Activated effector memory CD4-positive, alpha-beta T cell treated with anti-CD3 and anti-CD28 coated beads, Interleukin-2, amount 50 U/mL, for 16 hours (primary cell): ENCODE results near the gene USP2.
"Not testable (repeated sequence)": the region's sequence is repeated elsewhere in the genome, so short reads cannot be mapped to it uniquely, and the experiment has no call there.

Source experiments
- DNase-seq: peaks from one replicate; pipeline ENCODE4 v3.0.0-alpha.2; 2020

The USP2 gene

DNA sequence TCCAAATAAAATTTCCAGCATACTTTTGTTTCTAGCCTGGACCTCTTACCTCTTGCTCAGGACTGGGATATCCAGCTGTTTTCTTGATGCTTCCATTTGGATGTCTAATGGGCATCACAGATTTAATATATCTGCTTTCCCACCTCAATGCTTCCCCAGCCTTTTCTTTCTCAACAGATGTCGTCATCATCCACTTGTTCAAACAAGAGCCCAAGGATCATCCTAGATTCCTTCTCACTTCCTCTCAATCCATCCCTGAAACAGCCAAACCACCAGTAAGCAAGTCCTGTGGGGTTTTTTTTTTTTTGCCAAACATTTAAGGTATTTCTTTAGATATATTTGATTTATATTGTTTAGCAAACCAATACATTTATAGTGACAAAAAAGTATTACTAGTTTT is 29.0 kb upstream of the USP2 start:
- DNase-seq, result no peak

- DNase-seq, result no peak
Observed at GRCh38 chr11:119409731-119410130, 28.2 kb upstream of the USP2 start.

- no peak for DNase-seq
Observed at GRCh38 chr11:119406005-119406404, 24.5 kb upstream of the USP2 start.

DNA sequence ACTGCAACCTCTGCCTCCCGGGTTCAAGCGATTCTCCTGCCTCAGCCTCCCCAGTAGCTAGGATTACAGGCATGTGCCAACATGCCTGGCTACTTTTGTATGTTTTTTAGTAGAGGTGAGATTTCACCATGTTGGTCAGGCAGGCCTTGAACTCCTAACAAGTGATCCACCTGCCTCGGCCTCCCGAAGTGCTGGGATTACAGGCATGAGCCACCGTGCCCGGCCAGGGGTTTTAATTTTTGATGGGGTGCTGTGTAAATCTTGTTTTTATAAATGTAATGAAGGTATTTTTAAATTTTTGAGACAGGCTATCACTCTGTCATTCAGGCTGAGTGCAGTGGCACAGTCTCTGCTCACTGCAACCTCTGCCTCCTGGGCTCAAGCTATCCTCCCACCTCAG is 24.0 kb upstream of the USP2 start:
- DNase-seq, result not testable (repeated sequence)

GRCh38 chr11:119404872-119405271 is 23.4 kb upstream of the USP2 start:
- no peak for DNase-seq

GRCh38 chr11:119403021-119403420 is 21.5 kb upstream of the USP2 start:
- DNase-seq, result no peak

GRCh38 chr11:119402470-119402869 is 21.0 kb upstream of the USP2 start:
- no peak for DNase-seq

DNA sequence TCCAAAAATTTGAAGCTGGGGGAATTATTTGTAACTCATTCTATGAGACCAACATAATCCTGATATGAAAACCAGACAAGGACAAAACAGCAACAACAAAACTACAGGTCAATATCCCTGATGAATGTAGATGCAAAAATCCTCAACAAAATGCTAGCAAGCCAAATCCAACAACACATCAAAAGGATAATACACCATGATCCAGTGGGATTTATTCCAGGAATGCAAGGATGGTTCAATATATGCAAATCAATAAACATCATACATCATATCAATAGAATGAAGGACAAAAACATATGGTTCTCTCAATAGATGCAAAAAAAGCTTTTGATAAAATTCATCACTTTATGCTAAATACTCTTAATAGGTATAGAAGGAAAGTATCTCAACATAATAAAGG is 19.4 kb upstream of the USP2 start:
- DNase-seq, result no peak

DNA sequence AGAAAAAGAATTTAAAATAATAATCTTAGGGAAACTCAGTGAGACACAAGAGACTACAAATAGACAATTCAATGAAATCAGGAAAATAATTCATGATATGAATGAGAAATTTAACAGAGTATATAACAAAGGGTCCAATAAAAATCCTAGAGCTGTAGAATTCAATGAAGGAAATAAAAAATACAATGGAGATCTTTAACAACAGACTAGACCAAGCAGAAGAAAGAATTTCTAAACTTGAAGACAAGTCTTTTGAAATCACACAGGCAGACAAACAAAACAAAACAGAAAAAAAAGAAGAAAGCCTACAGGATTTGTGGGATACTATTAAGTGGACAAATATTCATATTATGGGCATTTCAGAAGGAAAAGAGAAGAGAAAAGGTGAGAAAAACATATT is 16.2 kb upstream of the USP2 start:
- DNase-seq, result no peak

GRCh38 chr11:119396835-119397234 is 15.3 kb upstream of the USP2 start:
- no peak for DNase-seq

GRCh38 chr11:119391275-119391674 is 9.8 kb upstream of the USP2 start:
- no peak for DNase-seq

DNA sequence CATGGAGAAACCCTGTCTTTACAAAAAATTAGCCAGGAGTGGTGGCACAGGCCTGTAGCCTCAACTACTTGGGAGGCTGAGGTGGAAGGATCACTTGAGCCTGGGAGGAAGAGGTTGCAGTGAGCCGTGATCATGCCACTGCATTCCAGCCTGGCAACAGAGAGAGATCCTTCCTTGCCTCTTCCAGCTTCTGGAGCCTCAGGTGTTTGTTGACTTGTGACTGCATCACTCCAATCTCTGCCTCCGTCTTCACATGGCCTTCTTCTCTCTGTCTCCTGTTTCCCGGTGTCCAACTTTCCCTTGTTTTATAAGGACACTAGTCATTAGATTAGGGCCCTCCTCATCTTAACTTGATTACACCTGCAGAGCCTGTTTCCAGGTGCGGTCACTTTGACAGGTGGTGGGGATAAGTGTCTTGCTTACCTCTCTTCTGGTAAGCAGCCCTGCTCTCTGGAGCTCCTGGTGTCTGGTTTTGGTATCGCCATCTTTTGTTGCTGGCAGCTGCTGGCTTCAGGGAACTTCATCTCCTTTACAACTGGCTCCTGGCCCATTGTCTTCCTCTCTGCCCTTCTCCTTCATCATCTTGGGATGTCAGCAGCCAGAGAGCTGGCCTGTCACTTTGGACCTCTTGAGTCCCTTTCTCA is 8.2 kb upstream of the USP2 start:
- no peak for DNase-seq

DNA sequence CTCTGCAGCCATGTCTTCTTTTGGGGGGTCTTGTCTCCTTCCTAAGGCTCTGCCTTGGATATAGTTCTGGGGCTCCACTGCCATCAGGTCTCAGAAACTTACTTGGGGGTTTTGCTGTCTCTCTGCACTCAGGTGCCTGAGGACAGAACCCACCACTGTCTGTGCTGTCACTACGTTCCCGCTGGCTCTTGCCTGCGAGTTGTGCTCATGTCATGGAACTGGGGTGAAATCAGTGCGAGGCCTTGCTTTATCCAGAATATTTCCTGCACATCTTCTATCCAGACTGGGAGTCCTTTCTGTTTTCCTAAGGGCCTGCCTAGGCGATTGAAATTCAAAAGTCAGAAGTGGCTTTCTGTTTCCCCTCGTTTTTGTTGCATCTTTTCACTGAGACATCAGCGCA is 6.6 kb upstream of the USP2 start:
- DNase-seq, result no peak

DNA sequence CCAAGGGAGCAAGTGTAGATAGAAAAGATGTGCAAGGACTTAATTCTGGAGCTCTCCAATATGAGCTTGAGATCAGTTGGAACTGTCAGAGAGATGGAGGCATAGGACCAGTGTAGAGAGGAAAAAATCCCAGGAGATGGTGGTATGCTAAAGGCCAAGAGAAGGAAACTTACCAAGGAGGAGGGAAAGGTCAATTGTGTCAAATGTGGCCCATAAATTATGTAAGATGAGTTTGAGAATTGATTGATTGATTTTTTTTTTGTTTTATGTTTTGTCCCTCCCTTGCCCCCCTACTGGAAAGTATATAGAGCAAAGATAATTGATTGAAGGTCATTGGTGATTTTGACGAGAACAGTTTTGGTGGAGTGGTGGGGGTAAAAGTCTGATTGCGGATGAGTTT is 2.8 kb upstream of the USP2 start:
- DNase-seq, result no peak

DNA sequence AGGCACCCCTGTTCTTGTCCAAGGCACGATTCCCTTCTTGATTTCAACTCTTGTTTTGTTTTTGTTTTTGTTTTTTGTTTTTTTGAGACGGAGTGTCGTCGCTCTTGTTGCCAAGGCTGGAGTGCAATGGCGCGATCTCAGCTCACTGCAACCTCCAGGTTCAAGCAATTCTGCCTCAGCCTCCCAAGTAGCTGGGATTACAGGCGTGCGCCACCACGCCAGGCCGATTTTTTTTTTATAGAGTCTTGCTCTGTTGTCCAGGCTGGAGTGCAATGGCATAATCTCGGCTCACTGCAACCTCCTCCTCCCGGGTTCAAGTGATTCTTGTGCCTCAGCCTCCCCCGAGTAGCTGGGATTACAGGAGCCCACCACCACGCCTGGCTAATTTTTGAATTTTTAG is 1.0 kb upstream of the USP2 start:
- DNase-seq, result not testable (repeated sequence)

DNA sequence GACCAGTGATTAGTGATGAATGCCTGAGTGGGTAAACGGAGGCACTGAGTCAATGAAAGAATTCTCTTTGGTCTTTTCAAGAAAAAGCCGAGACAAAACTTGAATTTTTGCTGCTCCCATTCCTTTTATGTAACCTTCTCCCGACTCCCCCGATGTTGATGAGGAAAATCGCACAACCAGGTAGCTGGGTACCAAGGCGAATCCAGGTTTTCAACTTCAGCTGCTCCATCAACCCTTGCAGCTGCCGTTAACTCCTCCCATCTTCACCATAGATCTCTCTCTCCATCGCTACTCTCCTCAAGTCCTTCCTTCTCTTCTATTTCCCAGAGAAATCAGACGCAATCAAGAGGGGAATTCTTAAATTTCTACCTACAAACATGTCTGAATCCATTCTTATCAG is 611 bp upstream of the USP2 start:
- no peak for DNase-seq

DNA sequence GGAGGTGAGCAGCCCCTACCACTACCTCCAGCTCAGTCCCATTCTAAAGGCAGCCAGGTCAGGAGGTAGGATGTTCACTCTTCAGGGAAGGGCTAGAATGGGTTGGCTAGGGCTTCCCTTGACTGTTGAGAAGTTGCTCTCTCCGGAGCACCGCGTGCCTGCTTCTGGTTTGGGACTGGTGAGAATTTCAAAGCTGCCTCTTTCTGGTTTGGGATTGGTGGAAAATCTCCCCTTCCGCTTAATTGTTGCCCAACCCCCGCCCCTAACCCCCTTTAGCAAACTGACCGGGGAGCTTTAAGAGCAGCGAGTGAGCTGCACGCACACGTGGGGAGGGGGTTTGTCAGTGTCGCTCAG is 686 bp downstream of the USP2 start:
- no peak for DNase-seq

- DNase-seq, result no peak
Observed at GRCh38 chr11:119380160-119380826, 1.2 kb downstream of the USP2 start.

DNA sequence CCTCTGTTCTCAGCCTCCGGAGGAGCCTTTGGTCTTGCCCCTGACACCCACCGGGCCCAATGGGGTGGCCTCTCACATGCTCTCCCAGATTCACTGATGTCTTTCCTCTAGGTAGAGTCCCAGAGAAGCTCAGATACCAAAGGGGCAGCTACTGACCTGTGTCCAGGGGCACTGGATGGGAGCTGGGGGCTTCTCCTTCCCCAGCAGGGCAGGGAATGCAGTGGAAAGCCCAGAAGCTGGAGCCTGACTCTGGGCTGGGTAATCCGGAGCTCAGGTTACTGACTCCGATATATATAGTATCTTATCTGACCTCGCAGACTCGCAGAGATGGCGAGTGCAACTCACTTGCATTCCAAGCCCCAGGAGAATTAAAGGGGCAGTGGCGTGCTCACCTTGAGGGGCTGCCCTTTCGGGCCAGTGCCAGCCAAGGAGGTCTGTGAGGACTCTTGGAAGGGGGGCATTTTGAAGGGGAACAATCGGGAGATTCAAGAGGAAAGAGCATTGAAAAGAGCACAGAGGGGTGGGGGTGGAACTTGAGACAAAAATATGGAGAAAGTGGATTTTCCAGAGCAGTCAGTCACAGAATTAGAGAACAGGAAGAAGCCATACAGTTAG is 2.5 kb downstream of the USP2 start:
- DNase-seq, result no peak

DNA sequence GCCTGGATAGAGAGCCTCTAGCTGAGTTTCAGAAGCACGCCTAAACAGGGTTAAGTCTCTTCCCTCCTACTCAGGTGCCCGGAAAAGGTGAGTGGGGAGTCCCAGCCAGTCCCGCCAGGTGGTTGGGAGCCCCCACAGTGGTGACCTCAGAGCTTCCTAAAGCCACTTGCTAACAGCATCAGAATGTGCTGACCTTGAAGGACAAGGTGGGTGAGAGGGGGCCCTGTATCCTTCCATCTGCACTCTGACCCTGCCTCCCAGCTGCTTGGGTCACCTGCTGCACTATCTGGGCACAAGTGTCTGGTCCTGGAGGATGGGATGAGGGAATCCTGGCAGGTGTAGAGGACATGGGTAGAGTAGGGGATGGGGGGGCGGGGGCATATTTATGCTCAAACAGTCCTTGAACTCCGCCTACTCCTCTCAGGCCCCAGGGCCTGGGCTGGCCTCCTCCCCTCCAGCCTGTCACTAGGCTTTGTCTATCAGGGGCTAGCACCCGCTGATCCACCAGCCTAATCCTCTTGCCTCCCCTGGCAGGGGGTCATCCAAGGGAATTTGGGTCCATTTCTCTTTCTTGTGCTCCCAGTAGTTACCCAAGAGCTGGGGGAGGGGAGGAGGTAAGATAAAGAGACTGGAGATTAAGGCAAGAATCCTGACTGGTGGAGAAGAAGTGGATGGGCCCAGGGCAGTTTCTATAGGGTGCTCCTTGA is 3.4 kb downstream of the USP2 start:
- no peak for DNase-seq

GRCh38 chr11:119377112-119377901 is 4.2 kb downstream of the USP2 start:
- DNase-seq, result no peak

- no peak for DNase-seq
Observed at GRCh38 chr11:119376197-119376847, 5.2 kb downstream of the USP2 start.
